IgD-negative memory B cell (primary cell): Measurements from ENCODE around the gene GYG1. TPM values are rescaled to one million over a fixed set of nuclear protein-coding genes. Genes with fewer than 3 reads are reported as not detected.

Experiments
- H3K27ac Mint-ChIP-seq, 3 donors: one replicate each; pipeline ENCODE4 v1.8.0; 2020 to 2022; ENCODE audit warnings: mild to moderate bottlenecking in 3 of 3, mixed read lengths in 3 of 3, moderate library complexity in 1 of 3
- H3K27me3 Mint-ChIP-seq: one replicate; pipeline ENCODE4 v1.8.0; 2021; ENCODE audit warnings: mixed read lengths
- H3K36me3 Mint-ChIP-seq: one replicate; pipeline ENCODE4 v1.8.0; 2020; ENCODE audit warnings: mild to moderate bottlenecking, mixed read lengths
- H3K4me1 Mint-ChIP-seq, 3 donors: one replicate each; pipeline ENCODE4 v1.8.0; 2020 to 2022; ENCODE audit warnings: mixed read lengths in 3 of 3, mild to moderate bottlenecking in 1 of 3
- H3K4me3 Mint-ChIP-seq, 4 donors: one replicate each; pipeline ENCODE4 v1.8.0; 2020 to 2022; ENCODE audit warnings: mild to moderate bottlenecking in 4 of 4, mixed read lengths in 4 of 4, moderate library complexity in 3 of 4
- H3K9me3 Mint-ChIP-seq, 3 donors: one replicate each; pipeline ENCODE4 v1.8.0; 2020 to 2021; ENCODE audit warnings: mixed read lengths in 3 of 3, mild to moderate bottlenecking in 1 of 3
- polyA plus RNA-seq: library from polyadenylated mRNA; unstranded; fragments of 300-500 nt; fragmentation: Illumina TruSeq; gene quantifications from one replicate; pipeline ENCODE4 v1.2.3, GENCODE V29; 2021

Gene GYG1
- polyA plus RNA-seq, result 28.9 TPM

DNA sequence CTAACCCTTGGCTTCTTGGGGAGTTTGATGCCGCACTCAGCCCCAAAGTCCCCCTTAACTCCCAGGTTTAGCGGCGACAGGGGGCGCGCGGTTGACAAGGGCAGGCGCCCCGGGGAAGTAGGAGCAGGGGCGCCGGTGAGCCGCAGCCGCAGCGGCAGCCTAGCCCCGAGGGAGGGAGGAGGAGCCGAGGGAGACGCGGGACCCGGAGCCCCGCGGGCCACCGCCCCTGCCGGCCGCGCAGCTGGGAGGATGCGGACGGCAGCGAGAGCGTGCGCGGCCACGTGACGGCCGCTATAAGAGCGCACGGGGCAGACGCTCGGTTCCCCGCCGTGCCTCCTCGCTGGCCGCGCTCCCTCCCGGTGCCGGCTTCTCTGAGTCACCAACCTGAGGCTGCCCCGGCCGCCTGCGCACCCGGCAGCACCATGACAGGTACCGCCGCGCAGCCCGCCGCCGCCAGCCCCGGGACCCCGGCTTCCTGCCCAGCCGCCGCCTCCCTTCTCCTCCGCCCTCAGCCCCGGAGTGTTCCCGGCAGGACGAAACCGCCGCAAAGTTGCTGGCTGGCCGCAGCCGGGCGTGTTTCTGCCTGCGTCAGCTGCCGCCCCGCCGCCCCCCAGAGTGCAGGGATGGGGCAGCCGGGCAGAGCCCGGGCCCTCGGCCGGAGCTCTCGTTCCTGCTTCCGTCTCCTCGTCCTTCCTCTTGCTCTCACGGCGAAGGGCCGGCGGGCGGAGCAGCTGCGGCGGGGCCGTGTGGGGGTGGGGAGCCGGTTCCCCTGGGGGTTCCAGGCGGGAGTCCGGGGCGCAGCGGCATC is at the start of gene GYG1:
Gene GYG1 (plus strand): TSS at position 322 of the 808 bp plus-strand sequence. CDS start 101 bp downstream, at position 423.
- Mint-ChIP-seq H3K9me3 (no peaks in the 10 kb centered on the region), H3K4me3 (peak within 1 kb of the TSS; percentile 82 to 88 (median 88)), H3K4me1 (peaks cover 7 to 38% (median 22%) of the 10 kb centered on the region in 3 donors), H3K27me3 (no peaks in the 10 kb centered on the region), H3K36me3 (peaks cover 5% of the 10 kb centered on the region), H3K27ac (peak within 1 kb of the TSS; percentile 63 to 85 (median 78))

DNA sequence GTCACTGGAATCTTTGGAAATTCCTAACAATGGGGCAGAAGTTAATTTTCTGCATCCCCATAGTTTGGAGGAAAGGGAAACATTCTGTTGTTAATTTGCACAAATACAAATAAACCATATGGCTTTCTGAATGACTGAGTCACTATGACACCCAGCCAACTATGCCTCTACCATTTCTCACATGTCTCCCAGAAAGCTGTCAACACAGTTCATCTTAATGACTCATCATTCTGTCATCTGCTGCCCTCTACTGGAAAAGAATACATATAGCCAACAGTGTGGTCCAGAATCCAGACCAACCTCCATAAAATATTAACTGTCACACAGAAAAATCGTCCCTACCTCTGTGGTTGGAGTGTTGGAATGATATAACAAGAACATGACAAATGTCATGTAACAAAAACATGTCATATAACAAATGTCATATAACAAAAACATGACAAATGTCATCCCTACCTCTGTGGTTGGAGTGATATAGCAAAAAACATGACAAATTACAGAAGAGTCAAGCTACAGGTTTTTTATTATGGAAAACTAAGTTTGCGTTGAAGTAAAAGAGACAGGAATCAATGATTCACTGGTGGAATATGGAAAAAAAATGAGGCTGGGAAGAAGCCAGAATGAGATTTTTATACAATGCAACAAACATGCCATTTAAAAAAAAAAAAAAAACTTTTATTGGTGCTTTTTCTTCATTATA is 47.7 kb upstream of the GYG1 start:
- Mint-ChIP-seq H3K4me1 (peaks cover 0 to 1% (median 0%) of the 10 kb centered on the region in 3 donors), H3K27me3 (peaks cover 6% of the 10 kb centered on the region), H3K27ac (no peak overlapping the region), H3K36me3 (peaks cover 4% of the 10 kb centered on the region), H3K9me3 (no peaks in the 10 kb centered on the region), H3K4me3 (no peak overlapping the region)

DNA sequence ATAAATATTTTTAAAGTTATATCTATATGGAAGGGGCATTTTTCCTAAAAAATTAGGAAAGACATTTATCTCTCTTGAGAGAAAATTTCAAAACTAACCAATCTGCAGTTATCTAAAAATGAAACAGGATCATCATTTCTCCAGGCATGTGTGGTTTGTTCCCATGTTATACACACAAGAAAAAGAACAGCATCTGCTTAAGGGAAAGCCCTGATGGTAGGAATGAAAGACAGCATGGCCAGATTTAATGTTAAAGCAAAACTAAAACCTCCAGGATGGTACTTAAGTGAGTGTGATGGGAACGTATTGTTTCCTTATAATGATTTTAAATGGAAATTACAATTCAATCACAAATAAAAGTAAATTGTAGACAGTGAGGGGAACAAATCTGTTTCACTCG is 46.2 kb upstream of the GYG1 start:
- Mint-ChIP-seq H3K27ac (no peak overlapping the region), H3K4me1 (peaks cover 0 to 1% (median 0%) of the 10 kb centered on the region in 3 donors), H3K27me3 (peaks cover 2% of the 10 kb centered on the region), H3K9me3 (no peaks in the 10 kb centered on the region), H3K4me3 (no peak overlapping the region), H3K36me3 (peaks cover 4% of the 10 kb centered on the region)

DNA sequence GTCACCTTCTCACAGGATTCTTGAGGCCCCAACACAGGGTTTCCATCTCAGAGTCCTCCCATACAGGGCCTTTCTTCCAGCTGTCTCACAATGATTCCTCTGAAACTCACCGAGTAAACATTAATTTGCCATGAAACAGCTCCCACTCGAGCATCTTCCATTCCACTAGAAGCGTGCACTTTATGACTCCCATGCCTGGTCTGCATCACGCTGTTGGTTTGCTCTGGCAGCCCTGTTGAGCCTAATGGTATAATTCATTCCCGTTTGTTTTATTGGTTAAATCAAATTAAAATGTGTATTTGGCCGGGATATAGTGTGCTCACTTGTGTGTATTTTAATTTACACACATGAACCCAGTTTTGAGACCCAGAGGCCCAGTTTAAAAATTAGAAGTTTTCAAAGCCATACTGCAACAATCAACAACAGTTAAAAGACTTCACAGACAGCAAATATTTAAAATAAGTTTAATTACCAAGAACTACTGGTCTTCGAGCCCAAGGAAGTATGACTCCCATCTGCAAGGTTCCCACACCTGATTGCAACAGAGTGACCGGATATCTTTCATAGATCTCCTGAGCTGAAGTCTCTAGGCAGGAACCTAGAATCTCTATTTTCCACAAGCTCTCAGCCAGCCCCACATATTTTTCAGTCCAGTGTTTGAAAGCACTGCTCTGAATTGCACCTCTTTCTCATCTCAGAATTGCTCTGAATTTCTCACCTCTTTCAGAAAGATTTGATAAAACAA is 42.3 kb upstream of the GYG1 start:
- H3K27ac Mint-ChIP-seq, result no peak overlapping the region
- H3K36me3 Mint-ChIP-seq, result peaks cover 4% of the 10 kb centered on the region
- peaks cover 1% of the 10 kb centered on the region for H3K27me3 Mint-ChIP-seq
- no peak overlapping the region for H3K4me3 Mint-ChIP-seq
- peaks cover 0 to 1% (median 0%) of the 10 kb centered on the region in 3 donors for H3K4me1 Mint-ChIP-seq
- H3K9me3 Mint-ChIP-seq, result no peaks in the 10 kb centered on the region

DNA sequence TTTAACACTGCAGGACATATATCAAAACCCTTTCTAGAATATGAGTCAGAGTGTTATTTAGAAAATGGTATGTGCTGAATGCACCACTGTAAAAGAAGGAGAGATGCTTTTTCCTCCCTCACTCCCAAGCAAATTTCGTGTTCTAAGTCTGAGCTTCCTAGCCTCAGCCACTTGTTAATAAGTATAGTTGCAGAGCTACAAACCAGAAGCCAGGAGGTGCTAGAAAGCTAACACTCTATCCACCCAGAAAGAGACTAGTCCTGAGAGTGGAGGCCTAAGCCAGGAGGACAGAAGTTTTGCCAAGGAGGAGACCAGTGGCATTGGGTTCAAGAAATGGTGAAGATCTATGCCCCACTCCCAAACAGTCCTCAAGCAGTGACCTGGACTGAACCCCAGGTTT is 40.5 kb upstream of the GYG1 start:
- Mint-ChIP-seq H3K36me3 (peaks cover 2% of the 10 kb centered on the region), H3K27ac (no peak overlapping the region), H3K4me3 (no peak overlapping the region), H3K27me3 (peaks cover 4% of the 10 kb centered on the region), H3K4me1 (peaks cover 0 to 1% (median 0%) of the 10 kb centered on the region in 3 donors), H3K9me3 (no peaks in the 10 kb centered on the region)

DNA sequence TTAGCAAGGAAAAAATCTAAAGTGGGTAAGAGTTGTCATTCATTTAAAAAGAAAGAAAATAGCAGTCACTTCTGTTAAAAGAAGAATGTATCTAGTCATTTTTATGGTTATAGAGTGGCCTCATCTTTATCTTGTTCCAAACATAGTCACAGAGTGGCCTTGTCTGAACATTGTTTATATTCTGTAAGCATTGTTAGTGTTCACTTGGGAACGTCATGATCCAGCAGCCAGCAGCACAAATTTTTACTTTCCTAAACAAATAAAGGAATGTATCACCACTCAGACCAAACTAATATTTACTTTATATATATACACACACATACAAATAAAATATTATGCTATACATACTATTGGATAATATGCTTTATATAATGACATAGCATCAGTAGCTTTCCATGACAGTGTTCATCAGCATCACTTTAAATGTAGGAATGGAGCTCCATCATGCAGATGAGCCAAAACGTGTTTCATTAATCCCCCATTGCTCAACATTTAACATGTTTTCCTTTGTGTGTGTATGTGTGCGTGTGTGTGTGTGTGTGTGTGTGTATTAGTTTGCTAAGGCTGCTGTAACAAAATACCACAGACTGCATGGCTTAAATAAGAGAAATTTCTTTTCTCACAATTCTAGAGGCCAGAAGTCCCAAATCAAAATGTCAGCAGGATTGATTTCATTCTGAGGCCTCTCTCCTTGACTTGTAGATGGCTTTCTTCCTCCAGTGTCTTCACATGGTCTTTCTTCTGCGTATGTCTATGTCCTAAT is 39.6 kb upstream of the GYG1 start:
- H3K4me1 Mint-ChIP-seq, result peaks cover 0 to 1% (median 0%) of the 10 kb centered on the region in 3 donors
- H3K27me3 Mint-ChIP-seq, result peaks cover 6% of the 10 kb centered on the region
- no peak overlapping the region for H3K4me3 Mint-ChIP-seq
- H3K27ac Mint-ChIP-seq, result no peak overlapping the region
- H3K36me3 Mint-ChIP-seq, result no peaks in the 10 kb centered on the region
- no peaks in the 10 kb centered on the region for H3K9me3 Mint-ChIP-seq

DNA sequence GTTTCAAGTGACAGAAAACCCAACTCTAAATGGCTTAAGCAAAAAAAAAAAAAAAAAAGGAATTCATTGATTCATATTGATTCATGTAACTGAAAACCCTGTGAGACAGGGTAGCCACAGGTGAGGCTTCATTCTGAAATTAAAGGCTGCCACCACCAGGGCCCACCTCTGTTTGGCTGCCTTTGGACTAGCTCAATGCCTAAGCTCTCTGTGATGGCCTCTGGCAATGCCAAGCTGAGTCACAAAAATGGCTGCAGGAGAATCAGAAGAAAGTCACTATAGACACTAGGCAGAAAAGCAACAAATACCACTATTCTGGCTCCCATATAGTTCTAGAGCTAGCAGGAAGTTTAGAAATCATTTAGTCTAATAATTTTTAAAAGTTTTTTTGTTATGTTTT is 38.2 kb upstream of the GYG1 start:
- Mint-ChIP-seq H3K27ac (no peak overlapping the region), H3K9me3 (no peaks in the 10 kb centered on the region), H3K4me3 (no peak overlapping the region), H3K36me3 (no peaks in the 10 kb centered on the region), H3K4me1 (no peaks in the 10 kb centered on the region), H3K27me3 (peaks cover 6% of the 10 kb centered on the region)

DNA sequence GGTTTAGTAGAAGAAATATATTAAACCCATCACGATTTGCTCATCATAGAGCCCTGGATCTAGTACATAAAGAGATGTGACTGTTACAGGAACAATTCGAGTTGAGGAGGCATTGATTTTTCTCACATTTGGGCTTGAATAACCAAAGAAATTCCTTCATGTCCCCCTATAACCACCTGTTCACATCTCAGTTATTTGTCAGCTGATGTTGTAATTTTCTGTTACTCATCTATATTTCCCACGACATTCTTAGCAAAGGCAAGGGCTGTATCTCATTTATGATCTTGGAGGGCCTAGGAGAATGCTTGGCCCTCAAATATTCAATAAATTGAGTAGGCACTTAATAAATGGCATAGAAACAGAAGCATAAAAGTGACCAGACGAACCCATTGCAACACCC is 36.4 kb upstream of the GYG1 start:
- peaks cover 11% of the 10 kb centered on the region for H3K27me3 Mint-ChIP-seq
- no peaks in the 10 kb centered on the region for H3K9me3 Mint-ChIP-seq
- no peaks in the 10 kb centered on the region for H3K36me3 Mint-ChIP-seq
- H3K4me1 Mint-ChIP-seq, result no peaks in the 10 kb centered on the region
- no peak overlapping the region for H3K4me3 Mint-ChIP-seq
- no peak overlapping the region for H3K27ac Mint-ChIP-seq

DNA sequence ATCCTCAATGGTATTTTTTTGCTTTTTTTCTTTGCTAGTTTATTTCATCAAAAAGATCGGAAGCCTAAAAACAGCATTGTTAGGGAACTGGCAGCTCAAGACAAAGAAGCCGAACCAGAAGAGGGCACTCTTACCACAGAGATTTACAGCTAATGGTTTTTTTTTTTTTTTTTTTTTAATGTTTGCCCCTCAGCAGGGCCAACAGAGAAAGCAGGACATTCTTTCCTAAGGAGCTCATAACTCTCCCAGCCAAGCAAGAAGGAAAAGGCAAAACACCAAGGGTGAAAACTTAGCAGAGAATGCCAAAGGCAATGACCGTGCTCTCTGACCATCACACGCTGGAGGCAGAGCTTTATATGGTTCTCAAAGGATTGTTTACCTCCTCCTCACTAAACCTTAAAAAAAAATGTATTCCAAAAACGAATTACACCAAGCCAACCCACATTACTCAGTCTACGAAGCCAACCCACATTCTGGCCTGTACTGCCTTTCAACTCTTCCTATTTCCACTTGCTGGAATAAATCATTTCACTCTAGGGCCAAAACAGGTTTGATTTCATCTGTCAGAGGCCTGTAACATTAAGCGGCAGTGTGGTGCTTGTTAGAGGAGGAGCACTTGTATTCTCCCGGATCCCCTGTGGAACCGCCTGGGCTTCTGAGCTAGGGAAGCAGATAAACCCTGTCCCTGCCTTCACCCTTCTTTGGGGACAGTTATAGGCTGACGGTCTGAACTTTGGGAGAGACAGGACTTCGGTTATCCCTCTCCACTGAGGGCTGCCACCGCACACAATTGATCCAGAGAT is 35.6 kb upstream of the GYG1 start:
- H3K9me3 Mint-ChIP-seq, result no peaks in the 10 kb centered on the region
- H3K36me3 Mint-ChIP-seq, result no peaks in the 10 kb centered on the region
- H3K4me1 Mint-ChIP-seq, result no peaks in the 10 kb centered on the region
- no peak overlapping the region for H3K27ac Mint-ChIP-seq
- no peak overlapping the region for H3K4me3 Mint-ChIP-seq
- peaks cover 11% of the 10 kb centered on the region for H3K27me3 Mint-ChIP-seq

DNA sequence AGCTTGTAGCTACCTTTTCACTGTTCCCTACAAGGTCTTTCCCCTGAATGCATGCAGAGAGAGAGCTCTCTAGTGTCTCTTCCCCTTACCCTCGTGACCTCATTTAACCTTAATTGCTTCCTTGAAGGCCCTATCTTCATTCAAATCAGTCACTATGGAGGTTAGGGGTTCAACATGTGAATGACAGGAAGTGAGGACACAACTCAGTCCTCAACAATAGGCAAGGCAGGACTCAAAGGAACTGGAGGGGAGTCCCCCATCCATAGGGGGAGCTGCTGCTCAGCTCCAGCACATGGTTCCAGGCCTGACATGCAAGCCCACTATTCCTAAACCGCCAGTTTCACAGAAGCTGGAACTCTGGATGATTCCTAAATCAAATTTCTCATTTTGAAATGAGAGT is 33.8 kb upstream of the GYG1 start:
- Mint-ChIP-seq H3K4me3 (no peak overlapping the region), H3K36me3 (no peaks in the 10 kb centered on the region), H3K27me3 (peaks cover 13% of the 10 kb centered on the region), H3K4me1 (no peaks in the 10 kb centered on the region), H3K9me3 (no peaks in the 10 kb centered on the region), H3K27ac (no peak overlapping the region)

DNA sequence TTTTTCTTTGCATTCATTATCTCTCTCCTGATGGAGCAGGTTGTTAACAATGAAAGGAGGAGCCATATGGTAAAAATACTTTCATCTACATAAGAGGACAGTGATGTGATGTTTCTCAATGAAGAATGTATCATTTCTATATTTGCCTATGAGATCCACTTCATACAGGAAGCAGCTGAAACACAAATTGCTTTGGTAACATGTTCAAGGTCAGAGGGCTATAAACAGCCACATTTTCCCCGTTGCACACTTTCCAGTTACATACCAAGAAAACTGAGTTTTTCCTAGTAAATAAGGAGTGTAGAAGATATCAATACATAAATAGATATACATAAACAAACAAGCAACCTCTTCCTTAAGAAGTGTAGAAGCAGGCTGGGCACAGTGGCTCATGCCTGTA is 32.6 kb upstream of the GYG1 start:
- Mint-ChIP-seq H3K4me1 (no peaks in the 10 kb centered on the region), H3K4me3 (no peak overlapping the region), H3K36me3 (no peaks in the 10 kb centered on the region), H3K9me3 (no peaks in the 10 kb centered on the region), H3K27ac (no peak overlapping the region), H3K27me3 (peaks cover 13% of the 10 kb centered on the region)

DNA sequence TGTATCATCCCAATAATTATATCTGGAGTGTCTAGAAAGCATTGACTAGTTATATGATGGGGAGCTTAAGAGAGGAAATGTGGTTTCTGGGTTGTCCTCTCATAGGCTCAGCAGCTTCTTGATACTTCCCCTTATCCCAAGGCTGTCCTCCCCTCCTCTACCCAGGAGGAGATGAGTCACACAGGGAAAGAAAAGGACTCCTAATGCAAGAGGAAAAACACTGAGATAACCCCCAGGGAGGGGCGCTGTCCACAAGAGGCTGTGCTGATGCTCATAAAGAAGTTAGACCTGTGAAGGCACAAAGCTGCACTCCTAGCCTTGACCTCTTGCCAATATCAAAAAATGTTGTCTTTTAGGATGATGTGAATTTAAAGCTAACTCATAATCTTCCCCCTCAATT is 28.8 kb upstream of the GYG1 start:
- Mint-ChIP-seq H3K4me1 (no peaks in the 10 kb centered on the region), H3K4me3 (no peak overlapping the region), H3K27me3 (peaks cover 7% of the 10 kb centered on the region), H3K27ac (no peak overlapping the region), H3K9me3 (no peaks in the 10 kb centered on the region), H3K36me3 (no peaks in the 10 kb centered on the region)

DNA sequence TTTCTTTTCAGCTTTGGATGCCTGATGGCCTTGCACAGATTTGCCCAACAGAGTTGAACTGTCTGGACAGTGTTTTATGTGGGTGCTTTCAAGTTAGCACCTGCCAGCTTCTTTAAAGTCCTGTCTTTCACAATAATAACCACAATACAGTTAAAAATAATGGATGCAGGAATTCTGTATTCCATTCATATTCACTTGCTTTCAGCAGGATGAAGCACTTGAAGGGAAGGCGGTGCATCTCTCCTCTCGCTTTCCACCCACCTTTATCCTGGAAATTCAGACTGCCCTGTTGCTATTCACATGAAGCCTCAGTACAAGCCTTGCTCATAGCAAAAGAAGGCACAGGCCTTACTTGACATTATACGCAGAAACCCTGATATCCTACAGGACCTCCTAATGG is 26.5 kb upstream of the GYG1 start:
- no peaks in the 10 kb centered on the region for H3K4me1 Mint-ChIP-seq
- H3K36me3 Mint-ChIP-seq, result no peaks in the 10 kb centered on the region
- peaks cover 3% of the 10 kb centered on the region for H3K27me3 Mint-ChIP-seq
- H3K27ac Mint-ChIP-seq, result no peak overlapping the region
- H3K4me3 Mint-ChIP-seq, result no peak overlapping the region
- no peaks in the 10 kb centered on the region for H3K9me3 Mint-ChIP-seq

DNA sequence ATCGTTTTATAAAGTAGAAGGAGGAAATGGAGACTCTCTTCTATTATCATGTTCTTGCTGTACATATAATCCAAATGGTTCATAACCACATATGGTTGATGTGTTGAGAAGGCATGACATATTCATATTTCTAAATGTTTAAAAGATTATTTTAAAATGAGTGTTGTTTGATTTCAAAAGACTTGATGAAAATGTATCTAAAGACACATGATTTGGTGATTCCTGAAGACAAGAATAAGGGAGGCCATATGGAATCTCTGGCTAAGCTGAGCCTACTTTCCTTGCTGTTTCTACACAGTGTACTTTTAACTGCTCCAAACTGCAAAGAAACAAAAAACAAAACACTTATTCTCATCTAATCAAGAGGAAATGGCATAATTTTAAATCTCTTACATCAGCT is 23.0 kb upstream of the GYG1 start:
- Mint-ChIP-seq H3K36me3 (peaks cover 1% of the 10 kb centered on the region), H3K27ac (no peak overlapping the region), H3K9me3 (no peaks in the 10 kb centered on the region), H3K4me3 (no peak overlapping the region), H3K27me3 (no peaks in the 10 kb centered on the region), H3K4me1 (no peaks in the 10 kb centered on the region)
